Motor neuron (in vitro differentiated cells): ENCODE data around the gene POMP. TPM values are rescaled to one million over a fixed set of nuclear protein-coding genes. Genes with fewer than 3 reads are reported as not detected.

Experiments used
- ATAC-seq, 8 experiments: fragments of 200-7000 bp; cut with Tn5 transposase; replicated peaks in 6 of 8; 2 replicates each; pipeline ENCODE4 v1.8.0; 2021; ENCODE audit warnings: mild to moderate bottlenecking in 8 of 8, moderate library complexity in 8 of 8
- H3K27ac ChIP-seq, 2 donors: fragments of 250-450 bp; sonication (Bioruptor Pico); 2 replicates each; pipeline ENCODE4 v1.9.0; 2021; ENCODE audit warnings: antibody characterized with exemption in 2 of 2, mild to moderate bottlenecking in 2 of 2, moderate library complexity in 1 of 2
- H3K4me1 ChIP-seq, 2 donors: fragments of 250-450 bp; sonication (Bioruptor Pico); replicated peaks in 1 of 2; 2 replicates each; pipeline ENCODE4 v1.6.1; 2021; ENCODE audit warnings: antibody characterized with exemption in 2 of 2, mild to moderate bottlenecking in 2 of 2, moderate library complexity in 1 of 2
- H3K4me3 ChIP-seq, 5 donors: fragments of 250-450 bp; sonication (Bioruptor Pico); 2 replicates each; pipeline ENCODE4 v1.9.0; 2021; ENCODE audit warnings: antibody characterized with exemption in 5 of 5, mild to moderate bottlenecking in 5 of 5, moderate library complexity in 4 of 5
- WGBS, 10 experiments: fragments of 450-650 bp; shearing (Covaris generic); methylation state at CpG; one replicate each; pipeline ENCODE4 v1.0.0; 2022; 5-methylcytosine and 5-hydroxymethylcytosine counted together
- in situ Hi-C, 9 experiments: fragments of 400-800 bp; cut with MboI; loops; one replicate each; pipeline ENCODE4 v1.15.0; 2021; ENCODE audit warnings: low sequenced_read_pairs in 9 of 9, low pct_unique_long_range_greater_than_20kb in 2 of 9; ENCODE audit not compliant: unreplicated experiment in 9 of 9
- total RNA-seq, 8 experiments: library from RNA; unstranded; fragments of 300-600 nt; gene quantifications; 2 replicates each; pipeline versions ENCODE4 v1.2.3 to v1.2.4, GENCODE V29; 2022

The POMP gene, protein sequence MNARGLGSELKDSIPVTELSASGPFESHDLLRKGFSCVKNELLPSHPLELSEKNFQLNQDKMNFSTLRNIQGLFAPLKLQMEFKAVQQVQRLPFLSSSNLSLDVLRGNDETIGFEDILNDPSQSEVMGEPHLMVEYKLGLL
- total RNA-seq, result 100 to 1,000 TPM in 2 of 8 experiments, 10 to 100 TPM in 6; 67.9 to 202 (median 88.3) TPM

DNA sequence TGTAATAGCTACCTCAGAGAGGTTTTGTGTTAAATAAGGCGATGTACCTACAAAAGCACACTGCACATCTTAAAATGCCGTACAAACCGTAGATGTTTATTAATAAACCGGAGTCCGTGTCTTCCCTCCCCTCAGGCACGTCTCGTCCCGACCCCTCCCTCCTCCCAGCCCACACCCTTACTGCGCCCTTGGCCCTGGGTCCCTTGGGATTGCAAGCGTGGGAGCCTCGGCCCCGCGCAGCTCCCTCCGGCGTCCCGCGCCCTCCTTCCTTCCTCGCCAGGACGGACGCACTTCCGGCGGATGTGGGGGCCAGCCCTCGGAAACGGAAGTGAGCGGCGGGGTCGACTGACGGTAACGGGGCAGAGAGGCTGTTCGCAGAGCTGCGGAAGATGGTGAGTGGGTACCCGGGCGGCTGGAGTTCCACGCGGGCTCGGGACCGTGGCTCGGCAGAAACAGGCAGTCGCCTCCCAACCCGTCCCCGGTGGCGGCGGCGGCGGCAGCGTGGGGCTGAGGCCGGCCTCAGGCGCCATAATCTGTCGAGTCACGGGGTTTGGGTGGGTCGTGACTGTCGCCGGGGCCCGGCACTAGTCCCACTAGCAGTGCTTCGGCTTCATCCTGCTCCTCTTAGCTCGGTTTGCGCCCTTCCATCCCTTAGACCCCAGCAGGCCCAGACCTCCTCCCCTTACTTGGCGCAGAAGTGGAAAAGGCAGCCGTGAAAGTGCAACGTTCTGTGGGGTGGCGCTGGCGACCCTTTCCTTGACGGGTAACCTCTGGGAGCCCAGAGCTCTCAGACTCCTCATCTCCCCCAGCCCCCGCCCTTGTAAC is at the start of gene POMP:
Gene POMP (plus strand): TSS at position 335 of the 825 bp plus-strand sequence. CDS start 55 bp downstream, at position 390.
- H3K4me3 ChIP-seq, result peak within 1 kb of the TSS; percentile 81 to 91 (median 85)
- H3K27ac ChIP-seq, result peak within 1 kb of the TSS; percentile 79 to 90
- peaks cover 13 to 15% of the 10 kb centered on the region in 2 donors for H3K4me1 ChIP-seq
- ATAC-seq, result peak; percentile 92 to 98 (median 98)
- 0 to 10% (median 0%) methylated on average over 1 to 17 of the region's 64 CpGs; no CpG with 5 or more reads in 3 of the 10 experiments for WGBS, 10 experiments
- in situ Hi-C loops, result loop anchor here in 1 of 9 experiments (25.0 kb wide), 1 partner anchor 703 kb away; no protein-coding TSS in a partner anchor

DNA sequence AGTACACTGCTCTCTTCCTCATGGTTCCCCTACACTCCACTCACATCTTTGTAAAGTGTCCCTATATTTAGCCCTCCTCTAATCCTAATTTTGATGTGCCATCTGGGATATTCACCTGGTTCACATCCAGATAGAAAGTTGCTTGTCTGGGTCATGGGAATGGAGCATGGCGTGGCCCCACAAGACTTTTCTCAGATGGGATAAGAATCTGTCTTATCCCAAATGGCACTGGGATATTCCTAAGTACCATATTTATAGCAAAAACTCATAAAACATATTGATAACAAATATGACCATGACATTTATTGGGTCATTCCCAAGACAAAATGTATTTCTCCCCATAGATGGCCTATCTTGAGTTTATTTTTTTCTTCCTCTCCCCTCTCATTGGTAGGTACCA is 49.5 kb upstream of the POMP start:
- H3K27ac ChIP-seq, result no peak overlapping the region
- in situ Hi-C loops, result no loop called here
- no peaks in the 10 kb centered on the region for H3K4me1 ChIP-seq
- no peak for ATAC-seq
- WGBS, 10 experiments, result 60 to 80% methylated on average over 1 of the region's 1 CpG; no CpG with 5 or more reads in 8 of the 10 experiments
- H3K4me3 ChIP-seq, result no peak overlapping the region

DNA sequence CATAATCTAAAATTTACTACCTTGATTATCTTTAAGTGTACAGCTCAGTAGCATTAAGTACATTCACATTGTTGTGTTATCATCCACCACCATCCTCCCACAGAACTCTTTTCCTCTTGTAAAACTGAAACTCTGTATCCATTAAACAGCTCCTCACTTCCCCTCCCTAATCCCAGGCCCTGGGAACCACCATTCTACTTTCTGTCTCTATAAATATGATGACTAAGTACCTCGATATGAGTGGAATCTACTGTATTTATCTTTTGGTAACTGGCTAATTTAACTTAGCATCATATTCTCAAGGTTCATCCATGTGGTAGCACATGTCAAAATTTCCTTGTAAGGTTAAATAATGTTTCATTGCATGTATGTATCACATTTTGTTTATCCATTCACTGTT is 49.0 kb upstream of the POMP start:
- Histone ChIP-seq H3K4me3 (no peak overlapping the region), H3K4me1 (no peaks in the 10 kb centered on the region), H3K27ac (no peak overlapping the region)
- whole genome bisulfite sequencing, 10 experiments, result 27 to 100% (median 80%) methylated on average over 1 of the region's 1 CpG; no CpG with 5 or more reads in 3 of the 10 experiments
- in situ Hi-C loops, result no loop called here
- no peak for ATAC-seq

DNA sequence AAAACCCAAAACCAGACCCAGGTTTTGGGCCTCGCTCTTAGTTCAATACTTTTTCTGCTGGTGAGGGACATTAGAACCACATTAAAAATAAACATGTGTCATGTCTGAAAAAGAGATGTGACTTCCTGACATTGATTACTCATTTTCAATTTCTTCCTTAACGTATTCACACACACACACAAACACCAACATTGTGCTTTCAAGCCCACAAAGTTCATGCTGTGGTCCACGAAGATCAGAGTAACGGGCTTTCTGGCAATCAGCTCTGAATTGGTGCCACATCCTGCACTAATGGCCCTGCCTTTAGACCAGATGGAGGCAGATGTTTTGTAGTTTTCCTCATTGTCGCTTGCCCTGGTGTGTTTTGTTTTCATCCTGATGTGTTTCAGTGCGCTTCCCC is 47.9 kb upstream of the POMP start:
- 36 to 100% (median 92%) methylated on average over 1 to 6 of the region's 6 CpGs; no CpG with 5 or more reads in 1 of the 10 experiments for WGBS, 10 experiments

DNA sequence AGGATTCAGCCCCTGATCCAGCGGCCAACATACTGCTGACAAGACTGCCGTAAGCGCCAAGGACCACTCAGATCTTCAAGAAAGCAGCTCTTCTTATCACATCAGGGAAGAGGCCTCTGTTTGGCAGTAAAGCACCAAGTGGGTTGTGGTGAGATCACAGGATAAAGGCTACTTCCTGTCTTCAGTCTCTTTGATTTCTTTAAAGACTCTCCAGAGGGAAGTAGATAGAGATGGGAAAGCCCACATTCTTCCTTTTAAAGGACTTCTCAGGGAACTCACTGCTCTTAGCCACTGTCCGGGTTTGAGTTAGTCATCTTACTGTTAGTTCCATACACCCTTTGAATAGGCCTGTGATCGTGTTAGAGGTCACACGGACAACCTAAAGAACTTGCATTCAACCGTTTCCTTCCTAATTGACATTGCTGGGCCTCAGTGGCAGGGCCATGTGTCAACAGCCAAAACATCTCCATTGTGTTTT is 47.2 kb upstream of the POMP start:
- no peak for ATAC-seq
- in situ Hi-C loops, result no loop called here
- WGBS, 10 experiments, result 57 to 100% (median 85%) methylated on average over 2 to 7 of the region's 7 CpGs
- Histone ChIP-seq H3K4me1 (no peaks in the 10 kb centered on the region), H3K27ac (no peak overlapping the region), H3K4me3 (no peak overlapping the region)

More for the DNA sequence above, 47.9 kb upstream of the POMP start:
- no peaks in the 10 kb centered on the region for H3K4me1 ChIP-seq
- no peak for ATAC-seq
- no peak overlapping the region for H3K4me3 ChIP-seq
- in situ Hi-C loops, result no loop called here
- H3K27ac ChIP-seq, result no peak overlapping the region

DNA sequence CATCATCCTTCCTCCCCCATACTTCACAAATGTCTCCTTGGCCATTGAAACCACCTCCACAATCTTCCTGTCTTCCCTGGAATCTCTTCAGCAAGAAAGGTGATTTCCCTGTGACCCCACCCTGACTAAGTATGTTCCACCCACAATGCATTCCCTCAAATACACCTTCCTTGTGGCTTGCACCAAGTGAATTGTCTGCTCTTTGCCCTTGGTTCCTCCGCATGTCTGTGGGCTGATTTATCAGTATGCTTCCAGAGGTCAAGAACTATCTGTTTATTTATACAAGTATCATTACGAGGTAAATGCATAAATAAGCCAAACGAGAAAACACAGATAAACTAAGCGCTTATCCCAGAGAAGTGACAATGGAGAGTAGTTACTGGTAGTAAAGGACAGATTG is 45.4 kb upstream of the POMP start:
- Histone ChIP-seq H3K4me1 (no peaks in the 10 kb centered on the region), H3K4me3 (no peak overlapping the region), H3K27ac (no peak overlapping the region)
- in situ Hi-C loops, result no loop called here
- no peak for ATAC-seq
- WGBS, 10 experiments, result 64 to 100% (median 86%) methylated on average over 2 to 4 of the region's 4 CpGs; no CpG with 5 or more reads in 1 of the 10 experiments

DNA sequence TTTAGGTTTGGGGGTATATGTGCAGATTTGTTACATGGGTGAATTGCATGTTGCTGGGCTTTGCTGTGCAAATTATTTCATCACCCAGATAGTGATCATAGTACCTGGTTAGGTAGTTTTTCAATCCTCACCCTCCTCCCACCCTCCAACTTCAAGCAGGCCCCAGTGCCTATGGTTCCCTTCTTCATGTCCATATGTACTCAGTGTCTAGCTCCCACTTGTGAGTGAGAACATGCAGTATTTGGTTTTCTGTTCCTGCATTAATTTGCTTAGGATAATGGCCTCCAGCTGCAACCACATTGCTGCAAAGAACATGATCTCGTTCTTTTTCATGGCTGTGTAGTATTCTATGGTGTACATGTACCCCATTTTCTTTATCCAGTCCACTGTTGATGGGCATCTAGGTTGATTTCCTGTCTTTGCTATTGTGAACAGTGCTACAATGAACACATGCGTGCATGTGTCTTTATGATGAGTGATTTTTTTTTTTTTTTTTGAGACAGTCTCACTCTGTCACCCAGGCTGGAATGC is 42.9 kb upstream of the POMP start:
- in situ Hi-C loops, result no loop called here
- ATAC-seq, result no peak

DNA sequence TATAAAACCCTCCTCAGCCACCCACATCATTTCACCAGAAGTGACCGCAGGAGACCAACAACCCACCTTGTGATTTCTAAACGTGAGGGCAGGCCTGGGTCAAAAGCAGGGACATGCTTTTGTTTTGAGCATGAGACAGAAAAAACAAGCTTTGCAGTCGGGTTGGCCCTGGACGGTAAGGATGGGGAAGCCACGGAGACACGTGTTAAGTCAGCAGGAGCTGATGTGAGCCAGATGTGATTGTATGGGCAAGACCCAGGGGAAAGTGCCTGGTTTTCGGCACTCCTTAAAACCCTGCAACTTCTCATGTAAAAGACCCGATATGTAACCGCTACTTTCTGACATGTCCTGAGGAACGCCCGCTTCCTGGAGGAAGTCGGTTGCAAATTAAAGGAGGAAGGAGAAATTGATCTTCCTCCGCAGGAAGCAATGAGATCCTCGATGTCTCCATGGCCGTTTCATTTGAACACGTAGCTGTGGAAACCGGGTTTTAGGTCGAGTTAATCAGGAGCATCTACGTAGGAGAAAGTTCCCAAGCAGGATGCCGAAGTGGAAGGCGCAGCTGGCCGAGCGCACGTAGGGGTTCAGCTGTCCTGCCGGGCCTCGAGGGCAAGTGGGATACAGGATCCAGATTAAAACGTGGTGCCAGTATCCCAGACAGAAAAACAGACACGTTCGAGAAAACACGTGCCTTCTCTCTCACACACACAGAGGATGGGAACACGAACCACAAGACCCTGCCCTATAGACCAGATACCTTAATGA is 40.5 kb upstream of the POMP start:
- in situ Hi-C loops, result no loop called here
- ATAC-seq, result no peak
- H3K4me3 ChIP-seq, result no peak overlapping the region
- no peaks in the 10 kb centered on the region for H3K4me1 ChIP-seq
- H3K27ac ChIP-seq, result no peak overlapping the region
- WGBS, 10 experiments, result 36 to 92% (median 60%) methylated on average over 1 to 21 of the region's 31 CpGs; no CpG with 5 or more reads in 1 of the 10 experiments

More for the DNA sequence above, 42.9 kb upstream of the POMP start:
- H3K27ac ChIP-seq, result no peak overlapping the region
- no peak overlapping the region for H3K4me3 ChIP-seq
- 50 to 100% (median 75%) methylated on average over 1 to 2 of the region's 2 CpGs; no CpG with 5 or more reads in 1 of the 10 experiments for WGBS, 10 experiments
- H3K4me1 ChIP-seq, result no peaks in the 10 kb centered on the region

DNA sequence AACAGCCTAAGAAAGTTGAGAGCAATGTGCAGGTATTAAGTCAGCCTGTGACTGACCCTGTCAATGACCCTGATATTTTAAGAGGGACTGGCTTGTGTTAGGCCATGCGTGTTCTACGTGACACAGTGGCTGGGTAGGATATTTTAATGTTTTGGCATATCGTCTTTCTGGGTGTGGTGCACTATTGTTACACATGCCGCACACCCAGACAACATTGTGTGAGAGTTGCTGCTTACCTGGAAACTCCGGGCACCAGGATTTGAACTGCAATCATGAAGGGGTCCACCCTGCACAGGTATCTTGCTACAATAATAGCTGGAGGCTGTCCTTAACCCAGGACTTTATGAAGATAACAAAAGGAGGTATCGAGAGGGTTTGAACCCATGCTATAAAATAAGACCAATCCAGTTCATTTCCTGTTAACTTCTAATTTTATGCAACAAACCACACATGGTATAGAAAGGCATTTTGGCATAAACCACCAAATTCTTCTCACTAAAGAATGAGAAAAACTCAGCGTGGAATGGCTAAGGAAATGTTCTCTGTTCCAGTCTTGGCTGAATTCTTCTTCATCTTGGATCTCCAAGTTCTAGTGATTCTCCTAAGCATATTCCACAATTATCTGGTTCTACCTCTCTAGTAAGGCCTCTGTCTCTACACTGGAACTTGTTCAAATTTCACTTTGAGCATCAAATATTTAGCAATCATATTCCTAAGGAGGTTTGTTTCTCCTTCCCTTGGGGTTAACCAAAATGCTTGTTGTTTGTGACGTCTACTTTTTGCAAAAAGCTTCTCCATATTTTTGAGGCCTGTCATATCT is 38.7 kb upstream of the POMP start:
- in situ Hi-C loops, result no loop called here
- Histone ChIP-seq H3K27ac (no peak overlapping the region), H3K4me3 (no peak overlapping the region), H3K4me1 (no peaks in the 10 kb centered on the region)
- no peak for ATAC-seq
- WGBS, 10 experiments, result 47 to 100% (median 82%) methylated on average over 1 to 7 of the region's 8 CpGs; no CpG with 5 or more reads in 1 of the 10 experiments

DNA sequence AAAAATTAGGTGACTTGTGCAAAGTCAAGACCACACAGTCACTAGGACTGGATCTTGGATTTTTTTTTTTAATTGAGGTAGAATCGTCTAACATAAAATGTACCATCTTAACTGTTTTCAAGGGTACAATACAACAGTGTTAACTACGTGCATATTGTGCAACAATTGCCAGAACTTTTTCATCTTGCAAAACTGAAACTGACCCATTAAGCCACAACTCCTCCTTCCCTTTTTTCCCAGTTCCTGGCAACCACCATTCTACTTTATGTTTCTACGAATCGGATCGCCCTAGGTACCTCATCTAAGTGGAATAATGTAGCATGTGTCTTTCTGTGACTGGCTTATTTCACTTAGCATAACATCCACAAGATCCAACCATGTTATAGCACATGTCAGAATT is 37.5 kb upstream of the POMP start:
- 70 to 98% (median 85%) methylated on average over 2 to 5 of the region's 5 CpGs; no CpG with 5 or more reads in 1 of the 10 experiments for WGBS, 10 experiments
- Histone ChIP-seq H3K27ac (no peak overlapping the region), H3K4me3 (no peak overlapping the region), H3K4me1 (no peaks in the 10 kb centered on the region)
- no peak for ATAC-seq
- in situ Hi-C loops, result no loop called here

DNA sequence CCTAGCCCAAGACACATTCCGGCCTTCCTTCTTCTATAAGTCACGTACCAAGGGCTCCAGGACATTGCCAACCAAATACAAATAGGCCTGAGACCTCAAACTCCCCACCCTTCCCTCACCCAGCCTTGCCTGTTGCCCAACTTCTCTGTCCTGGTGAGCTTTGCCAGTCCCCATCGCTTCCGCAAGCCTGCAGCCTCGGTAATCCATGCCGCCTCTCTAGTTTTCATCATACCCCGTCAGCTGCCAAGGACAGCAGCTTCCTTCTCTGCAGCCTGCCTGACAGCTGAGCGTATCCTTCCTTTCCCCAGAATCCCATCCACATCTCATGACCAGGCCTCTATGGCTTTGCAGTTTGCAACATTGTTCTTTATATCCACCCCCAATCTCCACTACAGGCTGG is 36.6 kb upstream of the POMP start:
- H3K4me1 ChIP-seq, result no peaks in the 10 kb centered on the region
- WGBS, 10 experiments, result 79 to 100% (median 90%) methylated on average over 1 to 7 of the region's 8 CpGs; no CpG with 5 or more reads in 1 of the 10 experiments
- no peak for ATAC-seq
- no peak overlapping the region for H3K27ac ChIP-seq
- H3K4me3 ChIP-seq, result no peak overlapping the region
- in situ Hi-C loops, result no loop called here
